Measurements from ENCODE around the gene COPS2. TPM values are rescaled to one million over a fixed set of nuclear protein-coding genes. Genes with fewer than 3 reads are reported as not detected.

Gene COPS2
- total RNA-seq, 1 experiment from 2014 or later, result 68.6 TPM

DNA sequence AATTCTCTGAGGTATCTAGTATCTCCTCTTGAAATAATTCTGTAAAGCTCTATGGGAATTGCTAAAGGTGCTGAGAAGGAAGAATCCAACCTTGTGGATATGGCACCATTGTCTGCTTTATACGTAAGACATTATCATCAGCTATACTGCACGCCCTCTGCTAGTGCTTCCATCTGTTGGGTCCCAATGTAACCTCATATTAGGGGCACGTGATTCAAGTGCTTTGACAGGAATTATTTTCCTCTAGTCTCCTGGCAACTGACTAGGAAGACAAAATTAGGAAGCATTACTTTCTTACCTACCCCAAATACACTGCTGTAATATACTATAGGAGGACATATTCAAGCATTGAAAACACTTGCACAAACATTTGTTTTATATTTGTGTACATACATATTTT, 24.0 kb downstream of the COPS2 start (continued):
- TF ChIP-seq, protein P1, sequence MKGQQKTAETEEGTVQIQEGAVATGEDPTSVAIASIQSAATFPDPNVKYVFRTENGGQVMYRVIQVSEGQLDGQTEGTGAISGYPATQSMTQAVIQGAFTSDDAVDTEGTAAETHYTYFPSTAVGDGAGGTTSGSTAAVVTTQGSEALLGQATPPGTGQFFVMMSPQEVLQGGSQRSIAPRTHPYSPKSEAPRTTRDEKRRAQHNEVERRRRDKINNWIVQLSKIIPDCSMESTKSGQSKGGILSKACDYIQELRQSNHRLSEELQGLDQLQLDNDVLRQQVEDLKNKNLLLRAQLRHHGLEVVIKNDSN (CRISPR knock-in tag; IDR thresholded peaks at IDR 0.05), result no peak
- TF ChIP-seq ATF1 (CRISPR knock-in tag; IDR thresholded peaks at IDR 0.05), result no peak
- no peak for TF ChIP-seq PRRX2 (CRISPR knock-in tag; IDR thresholded peaks at IDR 0.05)
- no peak for TF ChIP-seq OVOL2 (CRISPR knock-in tag; IDR thresholded peaks at IDR 0.05; ENCODE audit: borderline replicate concordance)
- no peak for TF ChIP-seq CREM (CRISPR knock-in tag; IDR thresholded peaks at IDR 0.05)
- TF ChIP-seq, protein P2, sequence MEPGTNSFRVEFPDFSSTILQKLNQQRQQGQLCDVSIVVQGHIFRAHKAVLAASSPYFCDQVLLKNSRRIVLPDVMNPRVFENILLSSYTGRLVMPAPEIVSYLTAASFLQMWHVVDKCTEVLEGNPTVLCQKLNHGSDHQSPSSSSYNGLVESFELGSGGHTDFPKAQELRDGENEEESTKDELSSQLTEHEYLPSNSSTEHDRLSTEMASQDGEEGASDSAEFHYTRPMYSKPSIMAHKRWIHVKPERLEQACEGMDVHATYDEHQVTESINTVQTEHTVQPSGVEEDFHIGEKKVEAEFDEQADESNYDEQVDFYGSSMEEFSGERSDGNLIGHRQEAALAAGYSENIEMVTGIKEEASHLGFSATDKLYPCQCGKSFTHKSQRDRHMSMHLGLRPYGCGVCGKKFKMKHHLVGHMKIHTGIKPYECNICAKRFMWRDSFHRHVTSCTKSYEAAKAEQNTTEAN (CRISPR knock-in tag; IDR thresholded peaks at IDR 0.05), result no peak

DNA sequence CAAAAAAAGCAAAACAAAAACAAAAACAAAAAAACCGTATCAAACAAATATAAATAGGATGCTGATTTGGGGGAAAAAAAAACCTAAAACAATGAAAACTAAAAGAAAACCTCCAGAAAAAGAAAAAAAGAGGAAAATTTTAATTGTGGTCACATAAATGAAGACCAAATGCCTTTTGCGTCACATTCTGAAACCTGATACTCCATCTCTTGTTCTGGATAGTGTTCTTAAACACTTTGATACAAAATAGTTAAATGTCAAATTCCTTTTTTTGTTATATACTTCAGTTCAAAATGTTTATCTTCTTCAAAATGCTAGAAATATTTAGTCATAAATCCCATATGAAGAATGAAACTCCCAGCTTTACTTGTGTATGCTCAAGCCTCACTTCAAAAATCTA, 31.0 kb downstream of the COPS2 start:
- H3K9me3 Mint-ChIP-seq, result no peaks in the 10 kb centered on the region
- CTCF ChIA-PET, result interaction anchor here (0.9 to 1.3 kb wide), 2 partner anchors 20 to 263 kb away, joined by 3 to 4 read pairs; no protein-coding TSS in a partner anchor
- DNase-seq (ENCODE audit: low spot score), result no peak
- no peak for ATAC-seq
- peaks cover 6% of the 10 kb centered on the region for H3K4me1 Mint-ChIP-seq
- TF ChIP-seq KAT7 (CRISPR knock-in tag; IDR thresholded peaks at IDR 0.05; ENCODE audit: borderline replicate concordance) (no peak), ZNF671 (CRISPR knock-in tag; IDR thresholded peaks at IDR 0.05) (no peak), ZNF138 (CRISPR knock-in tag; conservative IDR thresholded peaks at IDR 0.05) (no peak), RELA (CRISPR knock-in tag; IDR thresholded peaks at IDR 0.05; ENCODE audit: borderline replicate concordance) (no peak), OVOL2 (CRISPR knock-in tag; IDR thresholded peaks at IDR 0.05; ENCODE audit: borderline replicate concordance) (no peak), FOXJ3 (CRISPR knock-in tag; IDR thresholded peaks at IDR 0.05; ENCODE audit: borderline replicate concordance) (no peak), NFE2L1 (CRISPR knock-in tag; IDR thresholded peaks at IDR 0.05) (no peak), ZBTB21 (CRISPR knock-in tag; IDR thresholded peaks at IDR 0.05; ENCODE audit: borderline replicate concordance) (no peak), SMAD4 (CRISPR knock-in tag; IDR thresholded peaks at IDR 0.05) (no peak), JUN (CRISPR knock-in tag; IDR thresholded peaks at IDR 0.05) (no peak), TEAD1 (CRISPR knock-in tag; IDR thresholded peaks at IDR 0.05) (no peak)
- TF ChIP-seq, protein P3, sequence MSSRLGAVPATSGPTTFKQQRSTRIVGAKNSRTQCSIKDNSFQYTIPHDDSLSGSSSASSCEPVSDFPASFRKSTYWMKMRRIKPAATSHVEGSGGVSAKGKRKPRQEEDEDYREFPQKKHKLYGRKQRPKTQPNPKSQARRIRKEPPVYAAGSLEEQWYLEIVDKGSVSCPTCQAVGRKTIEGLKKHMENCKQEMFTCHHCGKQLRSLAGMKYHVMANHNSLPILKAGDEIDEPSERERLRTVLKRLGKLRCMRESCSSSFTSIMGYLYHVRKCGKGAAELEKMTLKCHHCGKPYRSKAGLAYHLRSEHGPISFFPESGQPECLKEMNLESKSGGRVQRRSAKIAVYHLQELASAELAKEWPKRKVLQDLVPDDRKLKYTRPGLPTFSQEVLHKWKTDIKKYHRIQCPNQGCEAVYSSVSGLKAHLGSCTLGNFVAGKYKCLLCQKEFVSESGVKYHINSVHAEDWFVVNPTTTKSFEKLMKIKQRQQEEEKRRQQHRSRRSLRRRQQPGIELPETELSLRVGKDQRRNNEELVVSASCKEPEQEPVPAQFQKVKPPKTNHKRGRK (CRISPR knock-in tag; IDR thresholded peaks at IDR 0.05; ENCODE audit: borderline replicate concordance), result no peak
- TF ChIP-seq, protein P1 (CRISPR knock-in tag; IDR thresholded peaks at IDR 0.05), result no peak
- TF ChIP-seq, protein P4, sequence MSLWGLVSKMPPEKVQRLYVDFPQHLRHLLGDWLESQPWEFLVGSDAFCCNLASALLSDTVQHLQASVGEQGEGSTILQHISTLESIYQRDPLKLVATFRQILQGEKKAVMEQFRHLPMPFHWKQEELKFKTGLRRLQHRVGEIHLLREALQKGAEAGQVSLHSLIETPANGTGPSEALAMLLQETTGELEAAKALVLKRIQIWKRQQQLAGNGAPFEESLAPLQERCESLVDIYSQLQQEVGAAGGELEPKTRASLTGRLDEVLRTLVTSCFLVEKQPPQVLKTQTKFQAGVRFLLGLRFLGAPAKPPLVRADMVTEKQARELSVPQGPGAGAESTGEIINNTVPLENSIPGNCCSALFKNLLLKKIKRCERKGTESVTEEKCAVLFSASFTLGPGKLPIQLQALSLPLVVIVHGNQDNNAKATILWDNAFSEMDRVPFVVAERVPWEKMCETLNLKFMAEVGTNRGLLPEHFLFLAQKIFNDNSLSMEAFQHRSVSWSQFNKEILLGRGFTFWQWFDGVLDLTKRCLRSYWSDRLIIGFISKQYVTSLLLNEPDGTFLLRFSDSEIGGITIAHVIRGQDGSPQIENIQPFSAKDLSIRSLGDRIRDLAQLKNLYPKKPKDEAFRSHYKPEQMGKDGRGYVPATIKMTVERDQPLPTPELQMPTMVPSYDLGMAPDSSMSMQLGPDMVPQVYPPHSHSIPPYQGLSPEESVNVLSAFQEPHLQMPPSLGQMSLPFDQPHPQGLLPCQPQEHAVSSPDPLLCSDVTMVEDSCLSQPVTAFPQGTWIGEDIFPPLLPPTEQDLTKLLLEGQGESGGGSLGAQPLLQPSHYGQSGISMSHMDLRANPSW (CRISPR knock-in tag; conservative IDR thresholded peaks at IDR 0.05; ENCODE audit: low read depth), result no peak
- H3K27me3 Mint-ChIP-seq (ENCODE audit: low read depth), result no peaks in the 10 kb centered on the region
- H3K36me3 Mint-ChIP-seq, result peaks cover 19% of the 10 kb centered on the region
- no peak overlapping the region for H3K4me3 Mint-ChIP-seq
- POLR2A ChIA-PET, result no interaction called here
- no peak overlapping the region for H3K27ac Mint-ChIP-seq
